GM19238 (cell line): ENCODE data around the gene COG2.
"Not testable (repeated sequence)": the region's sequence is repeated elsewhere in the genome, so short reads cannot be mapped to it uniquely, and the experiment has no call there.

ENCODE experiments used
- DNase-seq: peaks from one replicate; pipeline ENCODE4 v3.0.0; 2011; ENCODE audit warnings: low spot score; ENCODE audit not compliant: insufficient read length

COG2 gene

DNA sequence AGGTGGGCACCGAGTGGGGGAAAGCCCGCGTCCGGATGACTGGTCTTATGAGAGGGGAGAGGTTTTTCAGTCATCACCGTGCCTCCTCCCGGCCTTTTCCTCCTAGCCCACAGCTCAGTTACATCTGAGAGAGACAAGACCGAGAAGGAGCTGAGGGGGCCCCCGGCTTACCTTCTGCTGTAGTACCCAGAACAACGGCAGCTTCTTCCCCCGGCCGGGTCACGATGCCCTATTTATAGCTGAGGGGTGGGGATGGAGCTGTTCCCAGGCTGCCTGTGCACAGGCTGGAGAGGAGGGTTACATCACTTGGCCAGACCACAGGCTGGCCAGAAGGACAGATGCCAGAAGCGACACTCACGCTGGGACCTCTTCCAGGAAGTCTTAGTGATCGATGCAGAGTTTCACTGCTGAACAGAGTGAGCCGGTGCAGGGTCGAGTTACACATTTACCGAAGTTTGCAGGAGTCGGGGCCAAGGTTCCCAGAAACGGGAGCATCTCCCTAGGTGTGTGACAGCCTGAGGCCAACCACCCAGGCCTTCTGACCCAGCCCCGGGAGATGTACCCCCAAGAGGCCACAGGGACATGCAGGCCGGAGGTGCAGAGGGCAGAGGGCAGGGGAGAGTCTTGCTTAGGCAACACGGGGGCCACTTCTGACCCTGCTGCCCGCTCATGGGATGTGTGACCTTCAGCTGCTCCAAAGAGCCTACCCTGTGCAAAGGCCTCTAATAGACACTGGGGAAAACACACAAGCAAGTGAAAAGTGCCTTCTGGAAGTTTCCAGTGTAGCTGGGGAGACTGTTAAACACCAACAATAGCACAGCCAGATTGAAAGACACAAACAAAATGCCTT lies 71.9 kb downstream of the COG2 start, which contains the start of gene AGT:
TSS of gene AGT (minus strand) at position 208 of the 850 bp plus-strand sequence. CDS start 3,299 bp downstream, outside the sequence.
- DNase-seq, result no peak

DNA sequence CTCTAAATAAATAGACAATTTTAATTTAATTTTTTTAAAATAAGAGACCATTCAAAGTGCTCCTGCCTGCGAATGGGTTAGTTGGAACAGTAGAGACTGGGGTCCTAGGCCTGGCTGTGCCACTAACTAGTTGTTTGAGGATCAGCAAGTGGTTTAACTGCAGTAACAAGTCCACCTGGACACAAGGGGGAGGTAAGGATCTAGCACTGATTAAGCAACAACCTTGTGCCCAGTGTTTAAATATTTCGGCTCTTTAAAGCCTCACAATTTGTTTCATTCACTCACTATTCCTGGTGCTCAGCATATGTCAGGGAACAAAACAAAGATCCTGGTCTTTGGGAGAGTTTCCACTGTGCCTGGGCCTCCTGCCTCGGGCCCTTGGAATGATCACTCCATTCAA lies 73.2 kb downstream of the COG2 start:
- DNase-seq, result no peak

DNA sequence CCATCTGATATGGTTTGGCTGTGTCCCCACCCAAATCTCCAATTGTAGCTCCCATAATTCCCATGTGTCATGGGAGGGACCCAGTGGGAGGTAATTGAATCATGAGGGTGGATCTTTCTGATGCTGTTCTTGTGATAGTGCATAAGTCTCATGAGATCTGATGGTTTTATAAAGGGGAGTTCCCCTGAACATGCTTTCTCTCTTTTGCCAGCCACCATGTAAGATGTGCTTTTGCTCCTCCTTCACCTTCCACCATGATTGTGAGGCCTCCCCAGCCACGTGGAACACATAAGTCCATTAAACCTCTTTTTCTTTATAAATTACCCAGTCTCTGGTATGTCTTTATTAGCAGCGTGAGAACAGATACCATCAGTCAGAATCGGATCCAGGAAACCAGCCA lies 74.2 kb downstream of the COG2 start:
- not testable (repeated sequence) for DNase-seq

DNA sequence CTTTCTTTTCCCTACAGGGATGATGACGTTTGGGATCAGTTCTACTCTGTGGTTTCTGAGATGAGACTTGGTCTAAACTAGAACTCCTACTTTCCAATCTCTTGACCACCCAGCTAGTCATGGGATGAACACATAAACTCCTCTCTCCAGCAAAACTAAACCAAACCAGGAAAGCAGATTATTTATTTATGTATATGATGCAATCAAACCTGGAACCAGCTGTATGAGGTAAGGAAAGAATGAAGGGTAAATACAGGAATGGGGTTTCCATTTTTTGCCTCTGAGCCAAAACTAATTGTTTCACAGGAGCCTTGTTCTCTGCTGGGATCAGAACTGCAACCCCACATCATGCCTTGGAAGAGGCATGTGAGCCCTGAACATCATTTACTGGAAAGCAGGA lies 75.0 kb downstream of the COG2 start:
- no peak for DNase-seq

DNA sequence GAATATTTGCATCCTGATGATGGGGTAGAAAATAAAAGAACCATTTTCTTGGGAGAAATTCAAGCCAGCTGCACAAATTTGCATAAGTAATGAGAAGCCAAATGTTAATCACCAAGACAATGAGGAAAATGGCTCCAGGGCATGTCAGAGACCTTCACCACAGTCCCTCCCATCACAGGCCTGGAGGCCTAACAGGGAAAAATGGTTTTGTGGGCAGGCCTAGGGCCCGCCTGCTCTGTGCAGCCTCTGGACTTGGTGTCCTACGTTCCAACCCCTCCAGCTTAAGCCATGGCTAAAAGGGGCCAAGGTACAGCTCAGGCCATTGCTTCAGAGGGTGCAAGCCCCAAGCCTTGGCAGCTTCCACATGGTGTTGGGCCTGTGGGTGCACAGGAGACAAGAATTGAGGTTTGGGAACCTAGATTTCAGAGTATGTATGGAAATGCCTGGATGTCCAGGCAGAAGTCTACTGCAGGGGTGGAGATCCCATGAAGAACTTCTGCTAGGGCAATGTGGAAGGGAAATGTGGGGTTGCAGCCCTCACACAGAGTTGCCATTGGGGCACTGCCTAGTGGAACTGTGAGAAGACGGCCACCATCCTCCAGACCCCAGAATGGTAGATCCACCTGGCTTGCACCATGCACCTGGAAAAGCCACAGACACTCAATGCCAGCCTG lies 79.7 kb downstream of the COG2 start:
- DNase-seq, result not testable (repeated sequence)

DNA sequence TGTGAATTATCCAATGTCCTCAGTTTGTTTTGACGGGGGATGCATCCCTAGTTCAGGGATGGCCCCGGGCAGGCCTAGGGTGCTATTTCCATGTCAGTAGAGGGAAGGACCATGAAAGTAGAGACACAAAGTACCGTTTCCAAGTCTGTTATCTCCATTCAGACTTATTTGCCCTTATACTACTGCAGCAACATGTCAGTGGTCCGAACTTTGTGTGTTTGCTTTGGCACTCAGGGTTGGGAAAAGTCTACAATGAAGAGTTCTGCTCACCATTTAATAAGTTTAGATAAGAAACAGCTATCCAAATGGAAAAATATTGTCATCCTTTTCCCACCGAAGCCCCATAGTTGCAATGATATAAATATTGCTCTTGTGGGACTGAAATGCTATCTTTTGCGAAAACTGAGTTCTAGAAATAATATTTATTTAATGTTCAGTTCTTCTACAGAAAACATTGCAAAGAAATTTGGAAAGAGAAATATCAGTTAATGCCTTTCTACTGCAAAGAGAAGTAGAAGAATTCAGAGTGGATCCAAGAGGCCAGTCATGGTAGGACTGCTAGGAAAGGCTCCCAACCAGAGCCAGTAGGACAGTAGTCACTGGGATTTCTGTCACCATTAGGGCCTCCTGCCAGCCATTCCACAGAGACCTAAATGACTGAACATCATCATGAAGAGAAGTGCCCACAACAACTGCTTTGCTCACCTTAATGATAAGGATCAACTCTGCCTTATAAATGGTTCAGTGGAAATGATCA lies 83.2 kb downstream of the COG2 start:
- DNase-seq, result no peak

DNA sequence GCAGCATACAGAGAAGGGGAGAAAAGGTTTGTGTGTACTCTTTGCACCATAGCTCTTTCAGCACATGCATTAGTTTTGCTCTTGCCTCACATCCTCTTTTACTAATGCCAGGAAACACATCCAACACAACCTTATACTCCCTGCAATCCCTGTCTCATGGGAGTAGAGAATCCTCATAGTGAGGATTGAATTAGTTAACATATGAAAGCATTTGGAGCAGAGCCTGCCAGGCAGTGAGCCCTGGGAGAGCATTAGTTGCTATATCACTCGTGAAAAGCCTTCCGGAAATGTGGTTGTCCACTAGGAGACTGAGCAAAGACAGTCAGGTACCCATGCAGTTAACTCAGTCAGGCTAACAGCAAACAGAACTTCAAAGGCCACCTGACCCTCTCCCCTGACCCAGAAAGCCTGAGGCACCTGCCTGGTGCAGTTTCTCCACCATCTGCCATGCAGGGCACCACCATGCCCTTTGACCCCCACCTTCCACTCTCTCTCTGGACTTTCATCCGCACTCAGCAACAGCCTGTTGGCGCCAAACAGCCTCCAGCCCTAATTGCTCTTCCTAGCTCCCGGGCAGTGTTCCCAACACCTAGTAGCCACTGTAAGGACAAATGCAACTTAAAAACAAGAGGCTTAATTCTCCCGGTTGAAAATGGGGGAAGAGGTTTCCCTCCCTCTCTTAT lies 86.6 kb downstream of the COG2 start:
- no peak for DNase-seq

DNA sequence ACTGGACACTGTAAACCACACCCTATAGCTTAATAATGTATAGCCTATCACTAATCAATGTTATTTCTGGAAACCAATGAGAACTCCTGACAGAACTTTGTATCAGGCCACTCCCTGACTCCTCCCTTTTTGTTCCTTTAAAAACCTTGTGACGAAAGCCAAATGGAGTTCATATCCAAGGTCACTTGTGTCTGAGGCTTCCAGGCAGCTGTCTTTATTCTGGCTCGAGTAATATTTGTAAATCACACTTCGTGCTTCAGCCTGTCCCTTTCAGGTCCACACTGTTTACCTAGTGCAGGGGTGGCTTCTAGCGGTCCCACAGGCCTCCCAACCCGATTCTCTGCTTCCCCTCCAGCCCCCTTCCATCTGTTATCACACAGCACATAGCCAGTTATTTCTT lies 88.7 kb downstream of the COG2 start:
- DNase-seq, result no peak

DNA sequence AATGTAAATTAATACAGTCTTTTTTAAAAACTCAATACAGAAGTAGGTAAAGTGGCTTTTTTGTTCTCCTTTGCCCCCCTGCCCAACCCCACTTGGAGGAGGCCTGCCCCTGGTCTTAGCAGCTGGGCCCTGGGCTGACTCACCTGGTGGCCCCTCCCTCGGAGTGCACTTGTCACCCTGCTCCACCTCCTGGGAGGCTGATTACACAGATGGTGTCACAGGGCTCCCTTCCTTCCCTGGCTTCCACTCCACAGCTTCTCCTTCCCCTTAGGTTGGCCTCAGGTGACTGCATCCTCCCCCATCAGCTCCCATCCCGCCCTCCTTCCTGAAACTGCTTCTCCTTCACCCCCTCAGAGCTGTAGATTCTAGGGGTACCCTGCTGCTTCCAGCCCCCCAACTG lies 93.2 kb downstream of the COG2 start:
- DNase-seq, result no peak

DNA sequence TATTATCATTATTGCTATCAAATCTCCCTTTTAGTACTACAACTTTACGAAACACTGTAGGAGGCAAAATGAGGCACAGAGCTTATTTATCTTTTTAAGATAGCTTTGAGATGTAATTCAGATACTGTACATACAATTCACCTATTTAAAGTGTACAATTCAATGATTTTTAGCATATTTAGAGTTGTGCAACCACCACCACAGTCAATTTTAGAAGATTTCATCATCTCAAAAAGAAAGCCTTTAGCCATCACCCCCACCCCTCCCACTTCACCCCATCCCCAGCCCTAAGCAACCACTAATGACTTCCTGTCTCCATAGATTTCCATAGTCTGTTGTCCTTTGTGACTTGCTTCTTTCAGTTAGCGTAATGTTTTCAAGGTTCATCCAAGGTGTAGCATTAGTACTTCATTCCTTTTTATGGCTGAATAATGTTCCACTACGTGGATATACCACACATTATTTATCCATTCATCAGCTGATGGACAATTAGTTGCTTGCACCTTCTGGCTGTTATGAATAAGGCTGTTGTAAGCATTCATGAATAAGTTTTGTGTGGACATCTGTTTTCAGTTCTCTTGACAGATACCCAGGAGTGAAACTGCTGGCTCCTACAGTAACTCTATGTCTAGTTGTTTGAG lies 95.5 kb downstream of the COG2 start:
- DNase-seq, result no peak

DNA sequence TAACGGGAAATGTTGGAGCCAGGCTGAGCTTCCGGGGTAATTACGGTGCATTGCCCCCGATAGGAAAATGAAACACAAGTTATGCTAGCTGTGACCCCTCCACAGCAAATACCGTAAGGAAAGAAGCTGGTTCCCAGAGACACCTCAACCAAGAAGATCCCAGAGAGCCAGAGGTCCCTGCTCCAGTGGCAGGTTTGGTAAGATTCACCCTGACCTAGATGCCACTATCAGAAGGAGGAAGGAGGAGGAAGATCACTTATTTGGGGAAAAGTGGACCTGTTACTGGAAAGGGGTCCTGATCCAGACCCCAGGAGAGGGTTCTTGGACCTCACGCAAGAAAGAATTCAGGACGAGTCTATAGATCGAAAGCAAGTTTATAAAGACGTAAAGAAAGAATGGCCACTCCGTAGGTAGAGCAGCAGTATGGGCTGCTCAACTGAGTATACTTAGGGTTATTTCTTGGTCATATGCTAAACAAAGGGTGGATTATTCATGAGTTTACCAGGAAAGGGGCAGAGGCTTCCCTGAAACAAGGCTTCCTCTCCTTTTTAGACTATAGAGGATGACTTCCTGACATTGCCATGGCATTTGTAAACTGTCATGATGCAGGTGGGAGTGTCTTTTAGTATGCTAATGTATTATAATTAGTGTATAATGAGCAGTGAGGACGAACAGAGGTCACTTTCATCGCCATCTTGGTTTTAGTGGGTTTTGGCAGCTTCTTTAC lies 97.4 kb downstream of the COG2 start:
- DNase-seq, result no peak
